ENCODE results near the gene CELSR2.

Gene CELSR2

GRCh38 chr1:109231066-109231465 lies 18.3 kb upstream of the CELSR2 start:
- Histone ChIP-seq H2AFZ (ENCODE audit: low read length) (no peak overlapping the region), H4K20me1 (ENCODE audit: insufficient read depth, low read length) (no peaks in the 10 kb centered on the region), H3K27ac (ENCODE audit: low read length) (no peak overlapping the region), H3K9me2 (replicated peaks; ENCODE audit: insufficient read depth, low read length) (no peaks in the 10 kb centered on the region), H3K4me2 (ENCODE audit: low read depth, low read length) (no peak overlapping the region), H3K9me3 (replicated peaks; ENCODE audit: insufficient read depth, low read length) (no peaks in the 10 kb centered on the region), H3K27me3 (replicated peaks; ENCODE audit: insufficient read depth, low read length) (no peaks in the 10 kb centered on the region), H3K79me2 (ENCODE audit: low read length) (0 out of 2 replicates have a peak, but pooled peaks cover 2% of the 10 kb centered on the region), H3F3A (ENCODE audit: insufficient read depth, low read length) (no peaks in the 10 kb centered on the region), H3K4me3 (ENCODE audit: low read length) (no peak overlapping the region), H3K9ac (ENCODE audit: low read length) (no peak overlapping the region), H3K4me1 (ENCODE audit: low read length) (no peaks in the 10 kb centered on the region), H3K36me3 (replicated peaks; ENCODE audit: insufficient read depth, low read length) (no peaks in the 10 kb centered on the region; the same call in 1 of the 2 replicates)
- TF ChIP-seq EZH2phosphoT487 (IDR thresholded peaks at IDR 0.05; ENCODE audit: low read length) (no peak), EZH2 (optimal IDR thresholded peaks at IDR 0.05; ENCODE audit: low read depth, low read length) (no peak), CTCF (IDR thresholded peaks at IDR 0.05; ENCODE audit: low read length) (no peak)
- DNase-seq, result no peak

- Histone ChIP-seq H3F3A (ENCODE audit: insufficient read depth, low read length) (no peaks in the 10 kb centered on the region), H2AFZ (ENCODE audit: low read length) (no peak overlapping the region), H3K27me3 (replicated peaks; ENCODE audit: insufficient read depth, low read length) (no peaks in the 10 kb centered on the region), H3K9ac (ENCODE audit: low read length) (no peak overlapping the region), H3K9me3 (replicated peaks; ENCODE audit: insufficient read depth, low read length) (no peaks in the 10 kb centered on the region), H3K9me2 (replicated peaks; ENCODE audit: insufficient read depth, low read length) (no peaks in the 10 kb centered on the region), H3K27ac (ENCODE audit: low read length) (no peak overlapping the region), H4K20me1 (ENCODE audit: insufficient read depth, low read length) (no peaks in the 10 kb centered on the region), H3K4me1 (ENCODE audit: low read length) (no peaks in the 10 kb centered on the region), H3K79me2 (ENCODE audit: low read length) (no peaks in the 10 kb centered on the region), H3K4me2 (ENCODE audit: low read depth, low read length) (no peak overlapping the region), H3K4me3 (ENCODE audit: low read length) (no peak overlapping the region), H3K36me3 (replicated peaks; ENCODE audit: insufficient read depth, low read length) (no peaks in the 10 kb centered on the region)
- DNase-seq, result no peak
- TF ChIP-seq EZH2 (optimal IDR thresholded peaks at IDR 0.05; ENCODE audit: low read depth, low read length) (no peak), CTCF (IDR thresholded peaks at IDR 0.05; ENCODE audit: low read length) (no peak), EZH2phosphoT487 (IDR thresholded peaks at IDR 0.05; ENCODE audit: low read length) (no peak)
Observed at GRCh38 chr1:109235137-109235536, 14.2 kb upstream of the CELSR2 start.

DNA sequence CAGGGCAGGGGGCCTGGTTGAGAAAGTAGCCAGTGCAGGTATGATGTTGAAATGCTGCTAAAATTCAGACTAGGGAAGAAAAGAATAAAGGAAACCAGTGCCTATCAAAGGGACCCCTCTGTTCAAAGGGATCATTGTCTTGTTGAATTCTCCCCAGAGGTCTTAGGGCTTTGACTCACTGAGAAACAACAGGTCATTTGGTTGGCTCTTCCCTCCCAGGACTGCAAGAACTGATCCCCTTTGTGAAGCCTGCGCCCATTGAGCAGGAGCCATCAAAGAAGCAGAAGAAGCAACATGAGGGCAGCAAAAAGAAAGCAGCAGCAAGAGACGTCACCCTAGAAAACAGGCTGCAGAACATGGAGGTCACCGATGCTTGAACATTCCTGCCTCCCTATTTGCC lies 11.8 kb upstream of the CELSR2 start:
- Histone ChIP-seq H3K4me1 (ENCODE audit: low read length) (no peaks in the 10 kb centered on the region), H3K36me3 (replicated peaks; ENCODE audit: insufficient read depth, low read length) (no peaks in the 10 kb centered on the region)

More for the DNA sequence above, 11.8 kb upstream of the CELSR2 start:
- no peak overlapping the region for H2AFZ ChIP-seq (ENCODE audit: low read length)
- H3K79me2 ChIP-seq (ENCODE audit: low read length), result no peaks in the 10 kb centered on the region
- no peaks in the 10 kb centered on the region for H3K9me2 ChIP-seq (replicated peaks; ENCODE audit: insufficient read depth, low read length)
- H3K27ac ChIP-seq (ENCODE audit: low read length), result no peak overlapping the region
- no peak overlapping the region for H3K4me3 ChIP-seq (ENCODE audit: low read length)
- no peaks in the 10 kb centered on the region for H3F3A ChIP-seq (ENCODE audit: insufficient read depth, low read length)
- H4K20me1 ChIP-seq (ENCODE audit: insufficient read depth, low read length), result no peaks in the 10 kb centered on the region
- no peak overlapping the region for H3K9ac ChIP-seq (ENCODE audit: low read length)
- no peaks in the 10 kb centered on the region for H3K27me3 ChIP-seq (replicated peaks; ENCODE audit: insufficient read depth, low read length)
- H3K9me3 ChIP-seq (replicated peaks; ENCODE audit: insufficient read depth, low read length), result no peaks in the 10 kb centered on the region
- no peak overlapping the region for H3K4me2 ChIP-seq (ENCODE audit: low read depth, low read length)
- no peak for DNase-seq
- no peak for TF ChIP-seq EZH2phosphoT487 (IDR thresholded peaks at IDR 0.05; ENCODE audit: low read length)
- TF ChIP-seq CTCF (IDR thresholded peaks at IDR 0.05; ENCODE audit: low read length), result no peak
- TF ChIP-seq EZH2 (optimal IDR thresholded peaks at IDR 0.05; ENCODE audit: low read depth, low read length), result no peak
